ENCODE results near the gene MIA2.
A peak's percentile ranks its signal among the peaks of the same experiment; 100 is the strongest.
"Not testable (repeated sequence)": the region's sequence is repeated elsewhere in the genome, so short reads cannot be mapped to it uniquely, and the experiment has no call there.

MIA2 gene

DNA sequence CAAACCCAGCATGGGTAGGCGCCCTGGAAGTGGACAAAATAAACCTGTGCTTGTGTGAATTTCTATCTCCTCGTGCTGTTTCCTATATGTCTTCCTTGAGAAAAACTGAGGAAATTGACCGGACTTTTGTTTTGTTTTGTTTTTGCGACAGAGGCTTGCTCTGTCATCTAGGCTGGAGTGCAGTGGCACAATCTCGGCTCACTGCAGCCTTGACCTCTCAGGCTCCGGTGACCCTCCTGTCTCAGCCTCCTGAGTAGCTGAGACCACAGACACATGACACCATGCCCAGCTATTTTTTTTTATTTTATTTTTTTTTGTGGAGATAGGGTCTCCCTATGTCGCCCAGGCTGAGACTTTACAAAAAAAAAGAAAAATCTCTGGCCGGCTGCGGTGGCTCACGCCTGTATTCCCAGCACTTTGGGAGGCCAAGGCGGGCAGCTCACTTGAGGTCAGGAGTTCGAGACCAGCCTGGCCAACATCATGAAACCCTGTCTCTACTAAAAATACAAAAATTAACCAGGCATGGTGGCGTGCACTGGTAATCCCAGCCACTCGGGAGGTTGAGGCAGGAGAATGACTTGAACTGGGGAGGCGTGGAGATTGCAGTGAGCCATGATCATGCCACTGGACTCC lies 22.5 kb upstream of the MIA2 start:
- TF ChIP-seq, protein P1, sequence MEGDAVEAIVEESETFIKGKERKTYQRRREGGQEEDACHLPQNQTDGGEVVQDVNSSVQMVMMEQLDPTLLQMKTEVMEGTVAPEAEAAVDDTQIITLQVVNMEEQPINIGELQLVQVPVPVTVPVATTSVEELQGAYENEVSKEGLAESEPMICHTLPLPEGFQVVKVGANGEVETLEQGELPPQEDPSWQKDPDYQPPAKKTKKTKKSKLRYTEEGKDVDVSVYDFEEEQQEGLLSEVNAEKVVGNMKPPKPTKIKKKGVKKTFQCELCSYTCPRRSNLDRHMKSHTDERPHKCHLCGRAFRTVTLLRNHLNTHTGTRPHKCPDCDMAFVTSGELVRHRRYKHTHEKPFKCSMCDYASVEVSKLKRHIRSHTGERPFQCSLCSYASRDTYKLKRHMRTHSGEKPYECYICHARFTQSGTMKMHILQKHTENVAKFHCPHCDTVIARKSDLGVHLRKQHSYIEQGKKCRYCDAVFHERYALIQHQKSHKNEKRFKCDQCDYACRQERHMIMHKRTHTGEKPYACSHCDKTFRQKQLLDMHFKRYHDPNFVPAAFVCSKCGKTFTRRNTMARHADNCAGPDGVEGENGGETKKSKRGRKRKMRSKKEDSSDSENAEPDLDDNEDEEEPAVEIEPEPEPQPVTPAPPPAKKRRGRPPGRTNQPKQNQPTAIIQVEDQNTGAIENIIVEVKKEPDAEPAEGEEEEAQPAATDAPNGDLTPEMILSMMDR (IDR thresholded peaks at IDR 0.05; ENCODE audit: low read depth, low read length) = no peak
- no peak for DNase-seq (ENCODE audit: low read depth in 2 of 2)
- no peak overlapping the region for H3K4me3 ChIP-seq (replicated peaks in 1 of 2; ENCODE audit: low read depth in 2 of 2, low read length in 2 of 2)

DNA sequence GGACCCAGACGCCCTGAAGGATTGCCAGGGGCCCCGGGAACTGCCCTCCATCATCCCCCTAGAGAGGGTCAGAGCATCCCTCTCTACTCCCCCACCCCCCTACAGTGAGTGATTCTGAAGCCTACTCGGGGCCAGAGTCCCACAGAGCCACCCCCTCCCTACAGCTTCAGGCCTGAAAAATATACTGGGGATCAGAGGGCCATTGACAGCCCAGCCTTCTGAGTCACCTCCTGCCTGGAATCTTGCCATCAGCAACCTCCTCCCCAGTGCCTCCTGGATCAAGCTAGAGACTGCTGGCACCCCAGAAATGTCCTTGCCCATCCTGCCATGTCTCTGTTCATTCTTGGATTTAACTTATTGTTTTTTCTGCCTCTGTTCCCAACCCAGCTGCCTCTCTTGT lies 21.7 kb upstream of the MIA2 start:
- TF ChIP-seq, protein P1 (IDR thresholded peaks at IDR 0.05; ENCODE audit: low read depth, low read length) = no peak
- peak in 1 of 2 donors; percentile 40 for DNase-seq (ENCODE audit: low read depth in 2 of 2)
- H3K4me3 ChIP-seq (replicated peaks in 1 of 2; ENCODE audit: low read depth in 2 of 2, low read length in 2 of 2) = no peak overlapping the region

DNA sequence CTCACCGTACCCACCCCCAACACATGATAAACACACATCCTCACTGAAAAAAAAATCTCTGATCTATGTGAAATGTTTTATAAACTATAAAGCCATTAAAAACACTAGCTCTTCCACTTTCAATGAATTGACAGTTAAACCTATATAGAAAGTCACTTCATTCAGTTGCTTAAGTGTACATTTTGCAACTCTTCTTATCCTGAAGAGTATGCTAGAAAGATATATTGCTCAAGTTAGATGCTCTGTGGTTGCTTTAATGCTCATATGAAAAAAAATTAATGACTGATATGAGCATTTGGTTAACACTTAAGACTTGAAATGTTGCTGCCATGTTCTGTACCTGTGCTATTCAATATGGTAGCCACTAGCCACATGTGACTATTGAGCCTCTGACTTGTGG lies 21.0 kb upstream of the MIA2 start:
- no peak overlapping the region for H3K4me3 ChIP-seq (replicated peaks in 1 of 2; ENCODE audit: low read depth in 2 of 2, low read length in 2 of 2)
- TF ChIP-seq, protein P1 (IDR thresholded peaks at IDR 0.05; ENCODE audit: low read depth, low read length) = no peak
- DNase-seq (ENCODE audit: low read depth in 2 of 2) = no peak

DNA sequence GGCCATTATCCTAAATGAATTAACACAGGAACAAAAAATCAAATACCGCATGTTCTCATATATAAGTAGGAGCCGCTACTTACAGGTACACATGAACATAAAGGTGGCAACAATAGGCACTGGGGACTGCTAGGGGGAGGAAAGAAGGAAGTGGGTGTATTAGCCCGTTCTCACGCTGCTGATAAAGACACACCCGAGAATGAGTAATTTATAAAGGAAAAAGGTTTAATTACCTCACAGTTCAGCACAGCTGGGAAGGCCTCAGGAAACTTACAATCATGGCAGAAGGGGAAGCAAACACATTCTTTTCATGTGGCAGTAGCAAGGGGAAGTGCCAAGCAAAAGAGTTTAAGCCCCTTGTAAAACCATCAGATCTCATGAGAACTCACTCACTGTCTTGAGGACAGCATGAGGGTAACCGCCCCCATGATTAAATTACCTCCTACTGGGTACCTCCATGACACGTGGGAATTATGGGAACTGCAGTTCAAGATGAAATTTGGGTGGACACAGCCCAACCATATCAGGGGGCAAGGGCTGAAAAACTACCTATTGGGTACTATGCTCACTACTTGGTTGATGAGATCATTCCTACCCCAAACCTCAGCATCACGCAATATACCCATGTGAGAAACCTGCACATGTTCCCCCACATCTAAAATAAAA lies 16.4 kb upstream of the MIA2 start:
- TF ChIP-seq, protein P1 (IDR thresholded peaks at IDR 0.05; ENCODE audit: low read depth, low read length) = no peak
- peak in 1 of 2 donors; percentile 33 for DNase-seq (ENCODE audit: low read depth in 2 of 2)
- H3K4me3 ChIP-seq (replicated peaks in 1 of 2; ENCODE audit: low read depth in 2 of 2, low read length in 2 of 2) = no peak overlapping the region

DNA sequence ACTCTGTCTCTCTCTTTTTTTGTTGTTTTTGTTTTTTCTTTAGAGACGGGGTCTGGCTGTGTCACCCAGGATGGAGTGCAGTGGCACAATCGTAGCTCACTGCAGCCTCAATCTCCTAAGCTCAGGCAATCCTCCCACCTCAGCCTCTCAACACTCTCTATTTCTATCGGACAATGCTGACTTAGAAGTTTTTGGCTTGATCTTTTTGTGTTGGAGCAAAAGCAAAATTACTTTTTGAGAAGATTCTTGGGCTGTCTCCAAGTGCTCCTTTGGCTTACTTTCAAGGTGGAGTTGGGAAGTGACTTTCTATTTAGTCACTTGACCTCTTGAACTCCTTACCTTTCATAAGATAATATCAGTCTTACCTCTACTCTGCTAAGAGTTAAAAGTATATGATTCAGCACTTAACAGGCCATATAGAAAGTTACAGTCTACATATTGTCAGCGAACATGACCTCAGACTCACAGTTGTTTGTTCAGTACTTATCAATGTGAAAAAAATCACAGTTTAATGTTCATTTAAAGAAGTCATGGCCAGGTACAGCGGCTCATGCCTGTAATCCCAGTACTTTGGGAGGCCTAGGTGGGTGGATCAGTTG lies 15.4 kb upstream of the MIA2 start:
- DNase-seq (ENCODE audit: low read depth in 2 of 2) = peak; percentile 62 to 68
- TF ChIP-seq, protein P1 (IDR thresholded peaks at IDR 0.05; ENCODE audit: low read depth, low read length) = no peak
- no peak overlapping the region for H3K4me3 ChIP-seq (replicated peaks in 1 of 2; ENCODE audit: low read depth in 2 of 2, low read length in 2 of 2)

DNA sequence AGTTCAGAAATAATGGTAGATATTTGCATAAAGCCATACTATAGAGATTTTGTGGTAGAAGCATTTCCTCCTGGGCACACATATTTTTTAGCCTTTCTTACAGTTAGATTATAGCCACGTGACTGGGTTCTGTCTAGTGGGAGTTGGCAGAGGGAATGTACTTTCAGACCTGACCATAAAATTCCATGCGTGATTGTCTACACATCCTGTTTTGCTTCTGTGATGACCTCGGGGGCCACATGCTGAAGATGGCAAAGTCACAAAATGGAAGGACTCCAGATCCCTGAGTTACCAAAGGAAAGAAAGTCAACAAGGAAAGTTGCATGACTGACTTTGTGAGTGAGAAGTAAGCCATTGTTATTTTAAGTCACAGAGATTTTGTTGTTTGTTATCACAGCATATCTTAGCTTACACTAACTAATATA lies 14.6 kb upstream of the MIA2 start:
- no peak overlapping the region for H3K4me3 ChIP-seq (replicated peaks in 1 of 2; ENCODE audit: low read depth in 2 of 2, low read length in 2 of 2)
- DNase-seq (ENCODE audit: low read depth in 2 of 2) = peak; percentile 83 to 89
- TF ChIP-seq, protein P1 (IDR thresholded peaks at IDR 0.05; ENCODE audit: low read depth, low read length) = no peak

DNA sequence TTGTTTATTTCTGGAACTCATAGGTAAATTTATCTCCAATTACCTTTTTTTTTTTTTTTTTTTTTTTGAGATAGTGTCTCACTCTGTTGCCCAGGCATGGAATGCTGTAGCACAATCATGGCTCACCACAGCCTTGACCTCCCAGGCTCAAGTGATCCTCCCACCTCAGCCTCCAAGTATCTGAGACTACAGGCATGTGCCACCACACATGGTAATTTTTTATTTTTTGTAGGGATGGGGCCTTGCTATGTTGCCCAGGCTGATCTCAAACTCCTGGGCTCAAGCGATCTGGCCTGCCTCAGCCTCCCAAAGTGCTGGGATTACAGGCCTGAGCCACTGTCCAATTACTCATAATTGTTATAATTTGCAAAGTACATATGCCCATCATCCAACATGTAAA lies 13.2 kb upstream of the MIA2 start:
- H3K4me3 ChIP-seq (replicated peaks in 1 of 2; ENCODE audit: low read depth in 2 of 2, low read length in 2 of 2); DNase-seq (ENCODE audit: low read depth in 2 of 2): not testable (repeated sequence)

Data from cardiac fibroblast (primary cell).